Measurements from ENCODE around the gene CCDC102B. TPM values are rescaled to one million over a fixed set of nuclear protein-coding genes. Genes with fewer than 3 reads are reported as not detected.

The CCDC102B gene
- total RNA-seq, 4 donors from 2014 or later, result 3.8 to 15.1 (median 4.9) TPM

GRCh38 chr18:69067048-69067447 lies 269.2 kb downstream of the CCDC102B start:
- TF ChIP-seq POLR2A (IDR thresholded peaks at IDR 0.05), result no peak
- no peak for TF ChIP-seq EP300 (IDR thresholded peaks at IDR 0.05)
- TF ChIP-seq CTCF (IDR thresholded peaks at IDR 0.05), result no peak
- no peak for TF ChIP-seq POLR2AphosphoS5 (IDR thresholded peaks at IDR 0.05)
- no peaks in the 10 kb centered on the region for H3K36me3 ChIP-seq
- no peaks in the 10 kb centered on the region for H3K4me1 ChIP-seq
- H3K9me3 ChIP-seq, result no peaks in the 10 kb centered on the region
- no peak overlapping the region for H3K4me3 ChIP-seq
- 0% methylated on average over 1 of the region's 1 CpG; no CpG with 5 or more reads in 1 of the 2 donors for WGBS, 2 donors (ENCODE audit: low coverage in 1 of 2)
- ATAC-seq, result no peak
- H3K27ac ChIP-seq, result no peak overlapping the region
- no peaks in the 10 kb centered on the region for H3K27me3 ChIP-seq

- no peak for ATAC-seq
- WGBS, 2 donors (ENCODE audit: low coverage in 1 of 2), result 66 to 77% methylated on average over 3 of the region's 3 CpGs
Observed at GRCh38 chr18:69071680-69072079, 273.8 kb downstream of the CCDC102B start.

GRCh38 chr18:69081846-69082245 lies 284.0 kb downstream of the CCDC102B start:
- 57 to 62% methylated on average over 2 of the region's 2 CpGs for WGBS, 2 donors (ENCODE audit: low coverage in 1 of 2)
- ATAC-seq, result no peak
- no peaks in the 10 kb centered on the region for H3K9me3 ChIP-seq

More at GRCh38 chr18:69071680-69072079, 273.8 kb downstream of the CCDC102B start:
- no peak overlapping the region for H3K4me3 ChIP-seq
- no peaks in the 10 kb centered on the region for H3K9me3 ChIP-seq
- no peaks in the 10 kb centered on the region for H3K4me1 ChIP-seq
- no peak overlapping the region for H3K27ac ChIP-seq
- no peak for TF ChIP-seq POLR2AphosphoS5 (IDR thresholded peaks at IDR 0.05)
- TF ChIP-seq CTCF (IDR thresholded peaks at IDR 0.05), result no peak
- no peak for TF ChIP-seq POLR2A (IDR thresholded peaks at IDR 0.05)
- TF ChIP-seq EP300 (IDR thresholded peaks at IDR 0.05), result no peak
- H3K36me3 ChIP-seq, result no peaks in the 10 kb centered on the region
- no peaks in the 10 kb centered on the region for H3K27me3 ChIP-seq

GRCh38 chr18:69082499-69082898 lies 284.6 kb downstream of the CCDC102B start:
- WGBS, 2 donors (ENCODE audit: low coverage in 1 of 2), result 73 to 91% methylated on average over 1 of the region's 1 CpG
- Histone ChIP-seq H3K9me3 (no peaks in the 10 kb centered on the region), H3K4me3 (no peak overlapping the region), H3K27me3 (no peaks in the 10 kb centered on the region), H3K4me1 (no peaks in the 10 kb centered on the region), H3K36me3 (no peaks in the 10 kb centered on the region), H3K27ac (no peak overlapping the region)
- ATAC-seq, result no peak
- TF ChIP-seq POLR2AphosphoS5 (IDR thresholded peaks at IDR 0.05), result no peak
- no peak for TF ChIP-seq EP300 (IDR thresholded peaks at IDR 0.05)
- TF ChIP-seq POLR2A (IDR thresholded peaks at IDR 0.05), result no peak
- TF ChIP-seq CTCF (IDR thresholded peaks at IDR 0.05), result no peak

More at GRCh38 chr18:69081846-69082245, 284.0 kb downstream of the CCDC102B start:
- Histone ChIP-seq H3K27me3 (no peaks in the 10 kb centered on the region), H3K4me3 (no peak overlapping the region), H3K36me3 (no peaks in the 10 kb centered on the region), H3K27ac (no peak overlapping the region), H3K4me1 (no peaks in the 10 kb centered on the region)
- TF ChIP-seq POLR2AphosphoS5 (IDR thresholded peaks at IDR 0.05) (no peak), EP300 (IDR thresholded peaks at IDR 0.05) (no peak), POLR2A (IDR thresholded peaks at IDR 0.05) (no peak), CTCF (IDR thresholded peaks at IDR 0.05) (no peak)

- H3K9me3 ChIP-seq, result no peaks in the 10 kb centered on the region
- TF ChIP-seq POLR2A (IDR thresholded peaks at IDR 0.05) (no peak), EP300 (IDR thresholded peaks at IDR 0.05) (no peak), CTCF (IDR thresholded peaks at IDR 0.05) (no peak), POLR2AphosphoS5 (IDR thresholded peaks at IDR 0.05) (no peak)
- ATAC-seq, result no peak
- no peaks in the 10 kb centered on the region for H3K27me3 ChIP-seq
- WGBS, 2 donors (ENCODE audit: low coverage in 1 of 2), result 81 to 83% methylated on average over 4 to 5 of the region's 5 CpGs
- no peak overlapping the region for H3K27ac ChIP-seq
- no peaks in the 10 kb centered on the region for H3K36me3 ChIP-seq
- H3K4me1 ChIP-seq, result no peaks in the 10 kb centered on the region
- no peak overlapping the region for H3K4me3 ChIP-seq
Observed at GRCh38 chr18:69085951-69086350, 288.1 kb downstream of the CCDC102B start.
